OCI-LY3 (cell line): ENCODE measurements around the gene POU6F2.

ENCODE experiments used
- EZH2phosphoT487 ChIP-seq: fragments of 200-600 bp; shearing (Covaris generic); IDR thresholded peaks from 2 replicates; pipeline ENCODE4 v1.6.1; 2018; ENCODE audit warnings: antibody characterized with exemption, mixed run types, low read depth
- TF ChIP-seq, protein P1 (sequence below): fragments of 200-600, 300-600 bp; sonication (generic); IDR thresholded peaks from 2 replicates; pipeline ENCODE4 v1.5.1; 2014; ENCODE audit warnings: antibody characterized with exemption, low read length, low read depth

DNA sequence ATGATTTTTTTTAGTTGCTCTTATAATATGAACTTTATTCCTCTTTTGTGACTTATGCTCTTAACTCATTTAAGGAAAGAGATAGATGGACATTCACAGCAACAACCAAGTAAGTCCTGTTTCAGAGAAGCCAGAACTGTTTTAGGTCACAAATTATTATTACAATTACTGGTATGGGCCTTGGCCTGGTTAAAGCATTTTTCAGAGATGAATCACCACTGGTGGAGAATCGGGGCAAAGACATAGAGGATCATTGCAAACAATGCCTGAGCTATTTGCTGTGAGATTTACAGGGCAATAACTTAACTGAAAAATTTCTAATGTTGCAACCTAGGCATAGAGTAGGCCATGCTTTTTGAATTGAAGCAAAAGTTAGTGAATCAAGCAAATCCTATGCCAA lies 450.5 kb downstream of the POU6F2 start:
- TF ChIP-seq, protein P1, sequence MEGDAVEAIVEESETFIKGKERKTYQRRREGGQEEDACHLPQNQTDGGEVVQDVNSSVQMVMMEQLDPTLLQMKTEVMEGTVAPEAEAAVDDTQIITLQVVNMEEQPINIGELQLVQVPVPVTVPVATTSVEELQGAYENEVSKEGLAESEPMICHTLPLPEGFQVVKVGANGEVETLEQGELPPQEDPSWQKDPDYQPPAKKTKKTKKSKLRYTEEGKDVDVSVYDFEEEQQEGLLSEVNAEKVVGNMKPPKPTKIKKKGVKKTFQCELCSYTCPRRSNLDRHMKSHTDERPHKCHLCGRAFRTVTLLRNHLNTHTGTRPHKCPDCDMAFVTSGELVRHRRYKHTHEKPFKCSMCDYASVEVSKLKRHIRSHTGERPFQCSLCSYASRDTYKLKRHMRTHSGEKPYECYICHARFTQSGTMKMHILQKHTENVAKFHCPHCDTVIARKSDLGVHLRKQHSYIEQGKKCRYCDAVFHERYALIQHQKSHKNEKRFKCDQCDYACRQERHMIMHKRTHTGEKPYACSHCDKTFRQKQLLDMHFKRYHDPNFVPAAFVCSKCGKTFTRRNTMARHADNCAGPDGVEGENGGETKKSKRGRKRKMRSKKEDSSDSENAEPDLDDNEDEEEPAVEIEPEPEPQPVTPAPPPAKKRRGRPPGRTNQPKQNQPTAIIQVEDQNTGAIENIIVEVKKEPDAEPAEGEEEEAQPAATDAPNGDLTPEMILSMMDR, result no peak
- no peak for TF ChIP-seq EZH2phosphoT487
